IPS-20b (cell line): ENCODE measurements around the gene MAN1A1.

Source experiments
- H3K27ac ChIP-seq: one replicate; pipeline ENCODE4 v1.5.1; 2013; ENCODE audit warnings: low read length
- H3K27me3 ChIP-seq: 2 replicates; pipeline ENCODE4 v1.6.1; 2013; ENCODE audit warnings: mild to moderate bottlenecking, low read length, inconsistent platforms; ENCODE audit not compliant: insufficient read depth
- H3K36me3 ChIP-seq: 2 replicates; pipeline ENCODE4 v1.6.1; 2013; ENCODE audit warnings: low read depth, mild to moderate bottlenecking, inconsistent platforms, low read length, moderate library complexity; ENCODE audit not compliant: insufficient read depth
- H3K4me1 ChIP-seq: 2 replicates; pipeline ENCODE4 v1.6.1; 2013; ENCODE audit warnings: mild to moderate bottlenecking, control low read depth, inconsistent platforms, low read length, moderate library complexity; ENCODE audit not compliant: insufficient read depth
- H3K4me3 ChIP-seq: 2 replicates; pipeline ENCODE4 v1.5.1; 2013; ENCODE audit warnings: mild to moderate bottlenecking, low read length, inconsistent platforms
- H3K9ac ChIP-seq: 2 replicates; pipeline ENCODE4 v1.6.1; 2013; ENCODE audit warnings: low read depth, mild to moderate bottlenecking, inconsistent platforms, low read length, moderate library complexity
- H3K9me3 ChIP-seq: 2 replicates; pipeline ENCODE4 v1.6.1; 2013; ENCODE audit warnings: mild to moderate bottlenecking, low read depth, low read length, inconsistent platforms; ENCODE audit not compliant: insufficient read depth

MAN1A1 gene

GRCh38 chr6:119148098-119148824 lies 201.3 kb downstream of the MAN1A1 start:
- Histone ChIP-seq H3K36me3 (no peaks in the 10 kb centered on the region), H3K27me3 (no peaks in the 10 kb centered on the region), H3K4me3 (no peak overlapping the region), H3K9me3 (no peaks in the 10 kb centered on the region), H3K9ac (no peak overlapping the region), H3K4me1 (no peaks in the 10 kb centered on the region; the same call in 1 of the 2 replicates), H3K27ac (no peak overlapping the region)

GRCh38 chr6:119147101-119148053 lies 202.2 kb downstream of the MAN1A1 start:
- H3K27me3 ChIP-seq: no peaks in the 10 kb centered on the region
- H3K4me1 ChIP-seq: no peaks in the 10 kb centered on the region; the same call in 1 of the 2 replicates
- no peak overlapping the region for H3K27ac ChIP-seq
- no peaks in the 10 kb centered on the region for H3K9me3 ChIP-seq
- no peaks in the 10 kb centered on the region for H3K36me3 ChIP-seq
- H3K9ac ChIP-seq: no peak overlapping the region
- H3K4me3 ChIP-seq: no peak overlapping the region

GRCh38 chr6:119145111-119145510 lies 204.4 kb downstream of the MAN1A1 start:
- no peaks in the 10 kb centered on the region; the same call in 1 of the 2 replicates for H3K4me1 ChIP-seq
- no peaks in the 10 kb centered on the region for H3K36me3 ChIP-seq
- H3K9me3 ChIP-seq: no peaks in the 10 kb centered on the region
- no peak overlapping the region for H3K27ac ChIP-seq
- H3K4me3 ChIP-seq: no peak overlapping the region
- H3K9ac ChIP-seq: no peak overlapping the region
- H3K27me3 ChIP-seq: no peaks in the 10 kb centered on the region

GRCh38 chr6:119142637-119143036 lies 206.9 kb downstream of the MAN1A1 start:
- Histone ChIP-seq H3K27ac (no peak overlapping the region), H3K9ac (no peak overlapping the region), H3K36me3 (no peaks in the 10 kb centered on the region), H3K4me1 (peaks cover 4% of the 10 kb centered on the region; the same call in 1 of the 2 replicates), H3K27me3 (no peaks in the 10 kb centered on the region), H3K9me3 (no peaks in the 10 kb centered on the region), H3K4me3 (no peak overlapping the region)

GRCh38 chr6:119142041-119142440 lies 207.5 kb downstream of the MAN1A1 start:
- Histone ChIP-seq H3K27me3 (no peaks in the 10 kb centered on the region), H3K4me1 (peaks cover 4% of the 10 kb centered on the region; the same call in 1 of the 2 replicates), H3K9ac (no peak overlapping the region), H3K9me3 (no peaks in the 10 kb centered on the region), H3K27ac (no peak overlapping the region), H3K36me3 (no peaks in the 10 kb centered on the region), H3K4me3 (no peak overlapping the region)

GRCh38 chr6:119140196-119141140 lies 209.1 kb downstream of the MAN1A1 start:
- H3K4me3 ChIP-seq: no peak overlapping the region
- H3K27me3 ChIP-seq: no peaks in the 10 kb centered on the region
- peaks cover 4% of the 10 kb centered on the region; the same call in 1 of the 2 replicates for H3K4me1 ChIP-seq

GRCh38 chr6:119138906-119139541 lies 210.5 kb downstream of the MAN1A1 start:
- no peak overlapping the region for H3K4me3 ChIP-seq
- H3K27me3 ChIP-seq: no peaks in the 10 kb centered on the region
- H3K36me3 ChIP-seq: no peaks in the 10 kb centered on the region
- no peak overlapping the region for H3K27ac ChIP-seq
- H3K9me3 ChIP-seq: no peaks in the 10 kb centered on the region
- peaks cover 4% of the 10 kb centered on the region; the same call in 1 of the 2 replicates for H3K4me1 ChIP-seq
- H3K9ac ChIP-seq: no peak overlapping the region

More at GRCh38 chr6:119140196-119141140, 209.1 kb downstream of the MAN1A1 start:
- H3K27ac ChIP-seq: no peak overlapping the region
- H3K9me3 ChIP-seq: no peaks in the 10 kb centered on the region
- no peaks in the 10 kb centered on the region for H3K36me3 ChIP-seq
- no peak overlapping the region for H3K9ac ChIP-seq

- H3K4me1 ChIP-seq: peaks cover 4% of the 10 kb centered on the region; the same call in 1 of the 2 replicates
- H3K9me3 ChIP-seq: no peaks in the 10 kb centered on the region
- H3K27me3 ChIP-seq: no peaks in the 10 kb centered on the region
- no peaks in the 10 kb centered on the region for H3K36me3 ChIP-seq
- H3K4me3 ChIP-seq: no peak overlapping the region
- H3K27ac ChIP-seq: no peak overlapping the region
- H3K9ac ChIP-seq: no peak overlapping the region
Observed at GRCh38 chr6:119137194-119138072, 212.1 kb downstream of the MAN1A1 start.

GRCh38 chr6:119134752-119135151 lies 214.8 kb downstream of the MAN1A1 start:
- no peak overlapping the region for H3K9ac ChIP-seq
- no peaks in the 10 kb centered on the region for H3K27me3 ChIP-seq
- no peak overlapping the region for H3K4me3 ChIP-seq
- peaks cover 7% of the 10 kb centered on the region; the same call in 1 of the 2 replicates for H3K4me1 ChIP-seq
- H3K27ac ChIP-seq: no peak overlapping the region
- no peaks in the 10 kb centered on the region for H3K36me3 ChIP-seq
- H3K9me3 ChIP-seq: no peaks in the 10 kb centered on the region

- Histone ChIP-seq H3K4me3 (no peak overlapping the region), H3K9me3 (no peaks in the 10 kb centered on the region), H3K36me3 (no peaks in the 10 kb centered on the region), H3K27ac (no peak overlapping the region), H3K9ac (no peak overlapping the region), H3K4me1 (peaks cover 4% of the 10 kb centered on the region; the same call in 1 of the 2 replicates), H3K27me3 (no peaks in the 10 kb centered on the region)
Observed at GRCh38 chr6:119133400-119133799, 216.2 kb downstream of the MAN1A1 start.
